ENCODE measurements around the gene WNT8B. TPM values are rescaled to one million over a fixed set of nuclear protein-coding genes. Genes with fewer than 3 reads are reported as not detected.
A peak's percentile ranks its signal among the peaks of the same experiment; 100 is the strongest.

WNT8B gene
- total RNA-seq, 1 donor from 2014 or later, result not detected

DNA sequence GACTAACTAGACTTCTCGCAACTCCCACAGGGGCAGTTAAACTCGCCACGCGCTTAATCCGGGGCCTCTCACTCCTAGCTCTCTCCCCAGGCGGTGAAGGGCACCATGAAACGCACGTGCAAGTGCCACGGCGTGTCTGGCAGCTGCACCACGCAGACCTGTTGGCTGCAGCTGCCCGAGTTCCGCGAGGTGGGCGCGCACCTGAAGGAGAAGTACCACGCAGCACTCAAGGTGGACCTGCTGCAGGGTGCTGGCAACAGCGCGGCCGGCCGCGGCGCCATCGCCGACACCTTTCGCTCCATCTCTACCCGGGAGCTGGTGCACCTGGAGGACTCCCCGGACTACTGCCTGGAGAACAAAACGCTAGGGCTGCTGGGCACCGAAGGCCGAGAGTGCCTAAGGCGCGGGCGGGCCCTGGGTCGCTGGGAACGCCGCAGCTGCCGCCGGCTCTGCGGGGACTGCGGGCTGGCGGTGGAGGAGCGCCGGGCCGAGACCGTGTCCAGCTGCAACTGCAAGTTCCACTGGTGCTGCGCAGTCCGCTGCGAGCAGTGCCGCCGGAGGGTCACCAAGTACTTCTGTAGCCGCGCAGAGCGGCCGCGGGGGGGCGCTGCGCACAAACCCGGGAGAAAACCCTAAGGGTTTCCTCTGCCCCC is 19.5 kb downstream of the WNT8B start:
- peak overlapping the region; percentile 63 to 75 (median 68) for H3K4me3 ChIP-seq (ENCODE audit: low read length in 3 of 3)
- peaks cover 14 to 15% (median 15%) of the 10 kb centered on the region in 3 donors for H3K4me1 ChIP-seq (ENCODE audit: control insufficient read depth in 3 of 3, insufficient read depth in 3 of 3, low read length in 3 of 3)
- H3K27ac ChIP-seq (ENCODE audit: low read depth, low read length), result no peak overlapping the region
- H3K36me3 ChIP-seq (ENCODE audit: control insufficient read depth in 3 of 3, insufficient read depth in 3 of 3, low read length in 3 of 3), result peaks cover 7 to 22% (median 15%) of the 10 kb centered on the region in 3 donors
- no peaks in the 10 kb centered on the region for H3K9me3 ChIP-seq (ENCODE audit: control insufficient read depth in 3 of 3, low read length in 3 of 3)
- H3K27me3 ChIP-seq (ENCODE audit: control insufficient read depth in 3 of 3, insufficient read depth in 3 of 3, low read length in 3 of 3), result peaks cover 18 to 28% (median 21%) of the 10 kb centered on the region in 3 donors
- peak overlapping the region; percentile 28 to 75 (median 69) for H3K9ac ChIP-seq (ENCODE audit: low read depth in 1 of 3, low read length in 3 of 3)

GRCh38 chr10:100482834-100483185 is 20.0 kb downstream of the WNT8B start:
- Histone ChIP-seq H3K9me3 (ENCODE audit: control insufficient read depth in 3 of 3, low read length in 3 of 3) (no peaks in the 10 kb centered on the region), H3K36me3 (ENCODE audit: control insufficient read depth in 3 of 3, insufficient read depth in 3 of 3, low read length in 3 of 3) (peaks cover 12 to 27% (median 20%) of the 10 kb centered on the region in 3 donors), H3K27ac (ENCODE audit: low read depth, low read length) (no peak overlapping the region), H3K9ac (ENCODE audit: low read depth in 1 of 3, low read length in 3 of 3) (peak overlapping the region in 2 of 3 donors; percentile 28 to 75), H3K4me1 (ENCODE audit: control insufficient read depth in 3 of 3, insufficient read depth in 3 of 3, low read length in 3 of 3) (peaks cover 14 to 15% (median 15%) of the 10 kb centered on the region in 3 donors), H3K27me3 (ENCODE audit: control insufficient read depth in 3 of 3, insufficient read depth in 3 of 3, low read length in 3 of 3) (peaks cover 18 to 28% (median 21%) of the 10 kb centered on the region in 3 donors), H3K4me3 (ENCODE audit: low read length in 3 of 3) (peak overlapping the region in 2 of 3 donors; percentile 37 to 63)

DNA sequence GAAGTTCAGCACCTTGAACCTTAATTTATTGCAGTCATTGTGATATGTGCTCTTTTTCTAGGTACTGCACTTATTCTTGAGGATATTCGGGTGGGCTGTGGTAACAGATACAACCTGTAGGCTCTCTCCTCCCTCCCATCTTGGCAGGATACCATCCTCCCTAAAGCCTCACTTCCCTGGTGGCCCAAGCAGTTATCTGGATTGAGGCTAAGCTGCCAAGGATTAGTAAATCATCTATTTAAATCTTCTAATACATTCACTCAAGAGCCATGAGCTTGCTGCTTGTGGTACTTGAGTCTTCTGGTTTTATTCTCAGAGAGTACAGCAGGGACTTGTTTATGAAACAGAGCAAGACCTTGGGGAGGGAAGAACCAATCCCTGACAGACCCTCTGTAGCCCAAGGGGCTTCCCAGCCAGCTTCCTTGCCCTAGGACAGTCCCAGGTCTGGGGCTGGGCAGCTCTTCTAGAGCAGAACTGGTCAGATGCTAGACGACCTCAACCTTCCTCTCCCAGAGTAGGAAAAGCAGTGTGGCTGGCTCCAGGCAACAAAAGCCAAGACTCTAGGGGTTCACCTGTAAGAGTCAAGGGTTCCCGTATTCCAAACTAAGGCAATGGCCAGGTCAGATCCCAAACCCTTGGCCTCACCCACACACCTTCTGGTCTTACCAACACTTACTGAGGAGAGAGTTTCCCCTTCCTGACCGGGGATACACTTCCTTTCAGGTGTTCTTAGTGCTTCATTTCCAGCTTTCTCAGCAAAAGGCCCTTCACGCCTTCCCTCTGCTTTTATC is 21.3 kb downstream of the WNT8B start:
- Histone ChIP-seq H3K9me3 (ENCODE audit: control insufficient read depth in 3 of 3, low read length in 3 of 3) (no peaks in the 10 kb centered on the region), H3K9ac (ENCODE audit: low read depth in 1 of 3, low read length in 3 of 3) (no peak overlapping the region), H3K27me3 (ENCODE audit: control insufficient read depth in 3 of 3, insufficient read depth in 3 of 3, low read length in 3 of 3) (peaks cover 17 to 23% (median 20%) of the 10 kb centered on the region in 3 donors), H3K4me1 (ENCODE audit: control insufficient read depth in 3 of 3, insufficient read depth in 3 of 3, low read length in 3 of 3) (peaks cover 14 to 15% (median 15%) of the 10 kb centered on the region in 3 donors), H3K4me3 (ENCODE audit: low read length in 3 of 3) (no peak overlapping the region), H3K27ac (ENCODE audit: low read depth, low read length) (no peak overlapping the region), H3K36me3 (ENCODE audit: control insufficient read depth in 3 of 3, insufficient read depth in 3 of 3, low read length in 3 of 3) (peaks cover 20 to 38% (median 29%) of the 10 kb centered on the region in 3 donors)

- peaks cover 33 to 50% (median 42%) of the 10 kb centered on the region in 3 donors for H3K36me3 ChIP-seq (ENCODE audit: control insufficient read depth in 3 of 3, insufficient read depth in 3 of 3, low read length in 3 of 3)
- H3K9ac ChIP-seq (ENCODE audit: low read depth in 1 of 3, low read length in 3 of 3), result no peak overlapping the region
- no peak overlapping the region for H3K27ac ChIP-seq (ENCODE audit: low read depth, low read length)
- H3K27me3 ChIP-seq (ENCODE audit: control insufficient read depth in 3 of 3, insufficient read depth in 3 of 3, low read length in 3 of 3), result peaks cover 6 to 12% (median 8%) of the 10 kb centered on the region in 3 donors
- H3K4me1 ChIP-seq (ENCODE audit: control insufficient read depth in 3 of 3, insufficient read depth in 3 of 3, low read length in 3 of 3), result peaks cover 14 to 15% (median 15%) of the 10 kb centered on the region in 3 donors
- no peaks in the 10 kb centered on the region for H3K9me3 ChIP-seq (ENCODE audit: control insufficient read depth in 3 of 3, low read length in 3 of 3)
- H3K4me3 ChIP-seq (ENCODE audit: low read length in 3 of 3), result no peak overlapping the region
These were observed 22.6 kb downstream of the WNT8B start for GRCh38 chr10:100485366-100485765.

DNA sequence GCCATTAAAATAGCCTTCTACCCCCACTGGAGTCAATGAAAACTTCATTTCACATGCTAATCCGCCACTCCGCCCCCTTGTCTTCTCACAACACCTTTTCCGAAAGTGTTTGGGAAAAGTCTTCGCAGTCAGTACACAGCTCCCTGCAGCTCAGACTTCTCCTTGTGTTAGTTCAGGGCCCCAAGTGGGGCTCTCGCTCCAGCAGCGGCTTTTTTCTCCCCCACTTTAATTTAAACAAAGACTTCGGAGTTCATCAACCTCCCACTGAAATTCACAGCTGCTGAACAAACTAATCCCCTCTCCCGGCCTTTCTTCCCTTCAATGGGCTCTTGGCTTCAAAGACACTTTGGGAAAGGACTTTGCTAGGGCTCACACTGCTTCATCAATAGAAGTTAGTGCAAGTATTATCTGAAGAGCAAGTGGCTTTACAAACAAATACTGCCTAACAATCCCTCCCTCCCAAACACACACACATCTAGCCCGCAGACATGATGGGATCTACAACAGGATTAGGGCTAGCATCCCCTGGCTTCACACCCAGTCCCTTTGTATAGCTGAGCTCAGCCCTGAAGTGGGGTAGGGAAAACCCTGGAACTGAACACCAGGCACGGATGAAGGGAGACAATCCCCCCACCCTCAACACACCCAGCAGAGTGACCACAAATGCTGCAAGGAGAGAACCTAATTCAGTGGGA is 23.1 kb downstream of the WNT8B start:
- Histone ChIP-seq H3K36me3 (ENCODE audit: control insufficient read depth in 3 of 3, insufficient read depth in 3 of 3, low read length in 3 of 3) (peaks cover 36 to 50% (median 47%) of the 10 kb centered on the region in 3 donors), H3K4me3 (ENCODE audit: low read length in 3 of 3) (no peak overlapping the region), H3K4me1 (ENCODE audit: control insufficient read depth in 3 of 3, insufficient read depth in 3 of 3, low read length in 3 of 3) (peaks cover 14 to 15% (median 15%) of the 10 kb centered on the region in 3 donors), H3K9me3 (ENCODE audit: control insufficient read depth in 3 of 3, low read length in 3 of 3) (no peaks in the 10 kb centered on the region), H3K27me3 (ENCODE audit: control insufficient read depth in 3 of 3, insufficient read depth in 3 of 3, low read length in 3 of 3) (peaks cover under 1 to 6% (median 2%) of the 10 kb centered on the region in 3 donors), H3K9ac (ENCODE audit: low read depth in 1 of 3, low read length in 3 of 3) (no peak overlapping the region), H3K27ac (ENCODE audit: low read depth, low read length) (no peak overlapping the region)

DNA sequence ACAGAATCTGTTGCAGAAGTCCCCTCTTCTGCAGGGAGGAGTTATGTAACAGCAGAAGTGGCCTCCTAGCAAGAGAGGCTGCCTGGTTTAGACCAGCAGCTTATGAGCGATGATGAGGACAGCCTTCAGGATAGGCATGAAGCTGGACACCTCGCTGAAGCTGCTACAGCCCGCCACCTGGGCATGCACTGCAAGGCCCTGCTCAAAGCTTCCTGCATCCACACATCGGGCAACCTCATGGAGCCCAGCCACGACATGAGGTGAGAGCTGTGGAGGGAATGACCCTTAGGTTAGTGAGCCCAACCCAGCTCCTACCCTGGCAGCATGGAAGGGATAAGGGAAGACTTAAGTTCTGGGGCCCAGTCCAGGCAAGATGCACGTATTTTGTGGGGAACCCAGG is 24.7 kb downstream of the WNT8B start:
- H3K9ac ChIP-seq (ENCODE audit: low read depth in 1 of 3, low read length in 3 of 3), result no peak overlapping the region
- H3K27me3 ChIP-seq (ENCODE audit: control insufficient read depth in 3 of 3, insufficient read depth in 3 of 3, low read length in 3 of 3), result no peaks in the 10 kb centered on the region
- H3K4me3 ChIP-seq (ENCODE audit: low read length in 3 of 3), result no peak overlapping the region
- H3K4me1 ChIP-seq (ENCODE audit: control insufficient read depth in 3 of 3, insufficient read depth in 3 of 3, low read length in 3 of 3), result peaks cover 4 to 6% (median 5%) of the 10 kb centered on the region in 3 donors
- H3K9me3 ChIP-seq (ENCODE audit: control insufficient read depth in 3 of 3, low read length in 3 of 3), result no peaks in the 10 kb centered on the region
- peaks cover 36 to 54% (median 53%) of the 10 kb centered on the region in 3 donors for H3K36me3 ChIP-seq (ENCODE audit: control insufficient read depth in 3 of 3, insufficient read depth in 3 of 3, low read length in 3 of 3)
- H3K27ac ChIP-seq (ENCODE audit: low read depth, low read length), result no peak overlapping the region

DNA sequence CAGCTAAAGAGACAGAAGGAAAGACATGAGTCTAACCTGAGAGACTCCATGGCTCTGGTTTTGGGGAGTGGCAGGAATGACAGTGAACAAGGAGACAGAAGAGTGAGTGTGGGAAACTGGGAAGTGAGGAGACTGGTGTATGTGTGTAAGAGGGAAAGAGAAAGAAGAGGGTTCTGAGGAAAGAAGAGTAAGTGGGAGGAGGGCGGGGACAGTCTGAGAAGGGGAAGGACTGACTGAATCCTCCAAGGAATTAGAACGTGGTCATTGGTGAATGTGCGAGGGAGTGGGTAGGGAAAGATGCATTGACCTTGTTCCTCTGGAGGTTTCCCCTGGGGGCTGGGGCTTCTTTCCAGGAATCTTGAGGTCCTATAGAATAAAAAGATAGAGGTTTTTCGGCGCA is 26.6 kb downstream of the WNT8B start:
- peaks cover 38 to 62% (median 61%) of the 10 kb centered on the region in 3 donors for H3K36me3 ChIP-seq (ENCODE audit: control insufficient read depth in 3 of 3, insufficient read depth in 3 of 3, low read length in 3 of 3)
- H3K4me1 ChIP-seq (ENCODE audit: control insufficient read depth in 3 of 3, insufficient read depth in 3 of 3, low read length in 3 of 3), result no peaks in the 10 kb centered on the region
- no peak overlapping the region for H3K9ac ChIP-seq (ENCODE audit: low read depth in 1 of 3, low read length in 3 of 3)

GRCh38 chr10:100490531-100490930 is 27.7 kb downstream of the WNT8B start:
- H3K9ac ChIP-seq (ENCODE audit: low read depth in 1 of 3, low read length in 3 of 3), result no peak overlapping the region
- no peaks in the 10 kb centered on the region for H3K9me3 ChIP-seq (ENCODE audit: control insufficient read depth in 3 of 3, low read length in 3 of 3)
- no peak overlapping the region for H3K4me3 ChIP-seq (ENCODE audit: low read length in 3 of 3)
- no peaks in the 10 kb centered on the region for H3K27me3 ChIP-seq (ENCODE audit: control insufficient read depth in 3 of 3, insufficient read depth in 3 of 3, low read length in 3 of 3)
- H3K4me1 ChIP-seq (ENCODE audit: control insufficient read depth in 3 of 3, insufficient read depth in 3 of 3, low read length in 3 of 3), result no peaks in the 10 kb centered on the region
- H3K36me3 ChIP-seq (ENCODE audit: control insufficient read depth in 3 of 3, insufficient read depth in 3 of 3, low read length in 3 of 3), result peaks cover 40 to 61% (median 59%) of the 10 kb centered on the region in 3 donors
- H3K27ac ChIP-seq (ENCODE audit: low read depth, low read length), result no peak overlapping the region

More for the DNA sequence above, 26.6 kb downstream of the WNT8B start:
- Histone ChIP-seq H3K9me3 (ENCODE audit: control insufficient read depth in 3 of 3, low read length in 3 of 3) (no peaks in the 10 kb centered on the region), H3K4me3 (ENCODE audit: low read length in 3 of 3) (no peak overlapping the region), H3K27ac (ENCODE audit: low read depth, low read length) (no peak overlapping the region), H3K27me3 (ENCODE audit: control insufficient read depth in 3 of 3, insufficient read depth in 3 of 3, low read length in 3 of 3) (no peaks in the 10 kb centered on the region)

DNA sequence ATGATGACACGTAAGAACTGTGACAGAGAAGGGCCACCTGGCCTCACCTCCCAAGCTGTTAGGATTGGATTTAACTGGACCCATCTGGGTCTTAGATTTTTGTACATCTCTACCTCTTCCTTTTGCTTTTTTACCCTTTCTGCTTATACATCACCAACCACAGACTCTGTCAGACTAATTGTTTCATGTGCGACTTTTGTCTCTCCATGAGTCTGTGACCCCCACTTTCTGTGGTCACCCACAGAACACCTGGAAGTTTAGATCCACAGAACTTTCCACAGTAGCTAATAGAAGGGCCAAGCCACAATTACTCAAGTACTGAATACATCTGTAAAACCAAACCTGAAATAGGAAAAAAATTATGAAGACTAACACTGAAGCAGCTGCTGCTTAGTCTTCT is 33.8 kb downstream of the WNT8B start:
- Histone ChIP-seq H3K27ac (ENCODE audit: low read depth, low read length) (no peak overlapping the region), H3K4me1 (ENCODE audit: control insufficient read depth in 3 of 3, insufficient read depth in 3 of 3, low read length in 3 of 3) (no peaks in the 10 kb centered on the region), H3K9ac (ENCODE audit: low read depth in 1 of 3, low read length in 3 of 3) (no peak overlapping the region), H3K27me3 (ENCODE audit: control insufficient read depth in 3 of 3, insufficient read depth in 3 of 3, low read length in 3 of 3) (no peaks in the 10 kb centered on the region), H3K36me3 (ENCODE audit: control insufficient read depth in 3 of 3, insufficient read depth in 3 of 3, low read length in 3 of 3) (peaks cover 48 to 71% (median 68%) of the 10 kb centered on the region in 3 donors), H3K4me3 (ENCODE audit: low read length in 3 of 3) (no peak overlapping the region), H3K9me3 (ENCODE audit: control insufficient read depth in 3 of 3, low read length in 3 of 3) (no peaks in the 10 kb centered on the region)

Data from skeletal muscle tissue (tissue), 4 donors.